Left ventricle myocardium inferior (tissue), 1 donor: ENCODE measurements around the gene TMEM161A. TPM values are rescaled to one million over a fixed set of nuclear protein-coding genes. Genes with fewer than 3 reads are reported as not detected.

ENCODE experiments used
- DNase-seq: peaks from one replicate; pipeline ENCODE4 v3.0.0-alpha.2; 2020
- H3K27ac ChIP-seq: fragments of 200-600 bp; replicated peaks from 2 replicates; pipeline ENCODE4 v1.8.0; 2021
- H3K27me3 ChIP-seq: fragments of 200-600 bp; 2 replicates; pipeline ENCODE4 v1.8.0; 2021; ENCODE audit warnings: low read depth
- H3K36me3 ChIP-seq: fragments of 200-600 bp; 2 replicates; pipeline ENCODE4 v1.8.0; 2021
- H3K4me1 ChIP-seq: fragments of 200-600 bp; 2 replicates; pipeline ENCODE4 v1.8.0; 2021
- H3K4me3 ChIP-seq: fragments of 200-600 bp; 2 replicates; pipeline ENCODE4 v1.8.0; 2021; ENCODE audit warnings: mild to moderate bottlenecking, moderate library complexity
- H3K9me3 ChIP-seq: fragments of 200-600 bp; replicated peaks from 2 replicates; pipeline ENCODE4 v1.8.0; 2021
- CTCF ChIP-seq: fragments of 200-600 bp; IDR thresholded peaks from 2 replicates; pipeline ENCODE4 v1.8.0; 2021; ENCODE audit warnings: antibody characterized with exemption, mild to moderate bottlenecking, borderline replicate concordance
- intact Hi-C: fragments of 100-400 bp; cut with micrococcal nuclease; formaldehyde crosslinking; loops from one replicate; pipeline ENCODE4 v1.11.0; 2022
- total RNA-seq: library from RNA; stranded (reverse); fragmentation: NEBNext Ultra II Directional; extraction: Animal tissue kit (Norgen Biotek cat#: 25700); gene quantifications from one replicate; pipeline ENCODE4 v1.2.1, GENCODE V29; 2021
- donor health status: DM: no; HTN: yes; CAD: no; lungs with severe emphysema.

The TMEM161A gene
- total RNA-seq, 1 donor from 2014 or later = 22.9 TPM

DNA sequence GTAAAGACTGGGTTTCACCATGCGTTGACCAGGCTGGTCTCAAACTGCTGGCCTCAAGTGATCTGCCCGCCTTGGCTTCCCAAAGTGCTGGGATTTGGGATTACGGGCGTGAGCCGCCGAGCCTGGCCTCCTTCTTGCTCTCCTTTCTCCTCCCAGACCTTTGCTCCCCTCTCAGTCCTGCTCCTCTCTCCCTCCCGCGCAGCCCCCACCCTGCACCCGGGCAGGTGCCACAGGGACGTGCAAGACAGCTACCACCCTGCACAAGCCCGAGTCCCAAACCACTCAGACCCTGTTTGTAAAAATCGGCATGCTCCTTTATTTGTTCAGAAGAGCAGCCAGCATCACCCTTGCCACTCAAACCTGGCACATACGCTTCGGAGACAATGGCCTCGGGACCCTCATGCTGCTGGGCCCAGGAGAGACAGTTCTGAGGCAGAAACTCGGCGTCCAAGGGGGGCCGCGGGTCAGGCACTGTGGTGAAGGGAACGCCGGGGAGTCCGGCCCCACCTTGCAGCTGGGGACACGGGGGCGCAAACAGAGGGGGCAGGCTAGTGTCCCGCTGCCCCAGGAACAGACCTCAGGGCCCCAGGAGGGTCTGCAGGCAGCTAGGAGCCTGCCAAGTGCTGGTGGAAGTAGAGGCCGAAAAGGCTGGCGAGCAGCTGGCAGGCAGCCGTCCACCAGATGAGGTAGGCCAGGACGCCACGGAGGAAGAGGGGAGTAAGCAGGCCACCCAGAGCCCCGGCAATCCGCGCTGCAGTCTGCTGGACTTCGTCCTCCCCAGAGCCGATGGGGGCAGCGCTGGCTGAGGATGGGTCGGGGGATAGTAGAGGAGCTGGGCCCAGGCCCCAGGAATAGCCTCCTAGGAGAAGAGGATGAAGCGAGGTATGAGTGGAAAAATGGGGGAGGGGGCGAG lies 18.7 kb downstream of the TMEM161A start:
- peaks cover 13% of the 10 kb centered on the region for H3K9me3 ChIP-seq
- H3K4me3 ChIP-seq = no peak overlapping the region
- no peaks in the 10 kb centered on the region for H3K27me3 ChIP-seq
- H3K36me3 ChIP-seq = peaks cover 37% of the 10 kb centered on the region
- intact Hi-C loops = no loop called here
- DNase-seq = no peak
- H3K4me1 ChIP-seq = no peaks in the 10 kb centered on the region
- no peak overlapping the region for H3K27ac ChIP-seq
- no peak for TF ChIP-seq CTCF

DNA sequence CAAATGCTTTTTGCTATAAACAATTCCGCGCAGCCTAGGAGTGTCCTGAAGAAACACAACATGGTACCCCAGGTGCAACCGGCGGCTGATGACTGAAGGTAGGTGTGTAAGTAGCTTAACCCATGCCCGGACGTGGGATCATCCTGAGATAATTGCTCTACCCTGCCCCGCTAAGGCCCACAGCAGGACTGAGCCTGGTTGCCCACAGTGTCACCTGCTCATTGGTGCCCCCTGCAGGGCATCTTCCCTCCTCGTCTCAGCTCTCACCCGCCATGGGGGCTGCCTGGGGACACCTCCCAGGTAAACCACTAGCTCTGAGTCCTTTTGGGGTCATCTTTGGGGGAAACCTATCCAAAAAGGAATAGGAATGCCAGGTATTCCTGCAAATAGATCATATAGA lies 22.3 kb downstream of the TMEM161A start:
- no peak for DNase-seq
- H3K9me3 ChIP-seq = no peaks in the 10 kb centered on the region
- peaks cover 2% of the 10 kb centered on the region for H3K4me1 ChIP-seq
- intact Hi-C loops = no loop called here
- H3K27ac ChIP-seq = no peak overlapping the region
- H3K36me3 ChIP-seq = peaks cover 20% of the 10 kb centered on the region
- no peak overlapping the region for H3K4me3 ChIP-seq
- peak; percentile 50 for TF ChIP-seq CTCF
- H3K27me3 ChIP-seq = no peaks in the 10 kb centered on the region

DNA sequence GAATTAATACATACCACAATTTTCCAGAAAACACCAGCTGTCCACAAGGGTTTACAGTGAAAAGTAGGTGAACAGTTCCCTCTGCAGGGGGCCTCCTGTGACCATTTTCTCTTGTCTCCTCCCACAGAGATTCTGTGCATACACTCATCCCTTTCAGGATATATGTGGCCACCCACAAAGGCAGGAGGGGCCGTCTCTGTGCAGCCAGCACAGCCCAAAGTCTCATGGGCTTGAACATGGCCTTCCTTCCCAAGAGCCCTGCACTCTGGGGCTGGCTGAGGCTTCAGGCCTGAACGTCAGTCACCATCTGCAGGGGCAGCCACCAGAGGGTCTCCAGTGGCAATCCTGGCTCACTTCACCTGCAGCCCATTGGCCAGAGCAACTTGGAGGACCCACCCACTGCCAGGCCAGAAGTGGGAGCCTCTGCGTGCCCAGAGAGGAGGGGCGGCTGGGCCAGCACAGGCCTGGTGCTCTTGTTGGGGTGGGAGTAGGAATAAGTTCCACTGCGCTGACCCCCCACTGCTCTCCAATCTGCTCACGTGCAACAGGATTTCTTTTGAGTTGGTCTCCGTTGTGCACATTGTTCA lies 25.1 kb downstream of the TMEM161A start:
- no peak overlapping the region for H3K27ac ChIP-seq
- peaks cover 2% of the 10 kb centered on the region for H3K36me3 ChIP-seq
- intact Hi-C loops = no loop called here
- peaks cover 19% of the 10 kb centered on the region for H3K4me1 ChIP-seq
- no peaks in the 10 kb centered on the region for H3K27me3 ChIP-seq
- H3K4me3 ChIP-seq = no peak overlapping the region
- TF ChIP-seq CTCF = no peak
- no peak for DNase-seq
- H3K9me3 ChIP-seq = no peaks in the 10 kb centered on the region

- no peak overlapping the region for H3K4me3 ChIP-seq
- no peaks in the 10 kb centered on the region for H3K36me3 ChIP-seq
- peaks cover 19% of the 10 kb centered on the region for H3K4me1 ChIP-seq
- H3K27me3 ChIP-seq = no peaks in the 10 kb centered on the region
- no peak for DNase-seq
- no peak overlapping the region for H3K27ac ChIP-seq
- no peak for TF ChIP-seq CTCF
- intact Hi-C loops = no loop called here
- no peaks in the 10 kb centered on the region for H3K9me3 ChIP-seq
Observed at GRCh38 chr19:19111967-19112580, 26.2 kb downstream of the TMEM161A start.

DNA sequence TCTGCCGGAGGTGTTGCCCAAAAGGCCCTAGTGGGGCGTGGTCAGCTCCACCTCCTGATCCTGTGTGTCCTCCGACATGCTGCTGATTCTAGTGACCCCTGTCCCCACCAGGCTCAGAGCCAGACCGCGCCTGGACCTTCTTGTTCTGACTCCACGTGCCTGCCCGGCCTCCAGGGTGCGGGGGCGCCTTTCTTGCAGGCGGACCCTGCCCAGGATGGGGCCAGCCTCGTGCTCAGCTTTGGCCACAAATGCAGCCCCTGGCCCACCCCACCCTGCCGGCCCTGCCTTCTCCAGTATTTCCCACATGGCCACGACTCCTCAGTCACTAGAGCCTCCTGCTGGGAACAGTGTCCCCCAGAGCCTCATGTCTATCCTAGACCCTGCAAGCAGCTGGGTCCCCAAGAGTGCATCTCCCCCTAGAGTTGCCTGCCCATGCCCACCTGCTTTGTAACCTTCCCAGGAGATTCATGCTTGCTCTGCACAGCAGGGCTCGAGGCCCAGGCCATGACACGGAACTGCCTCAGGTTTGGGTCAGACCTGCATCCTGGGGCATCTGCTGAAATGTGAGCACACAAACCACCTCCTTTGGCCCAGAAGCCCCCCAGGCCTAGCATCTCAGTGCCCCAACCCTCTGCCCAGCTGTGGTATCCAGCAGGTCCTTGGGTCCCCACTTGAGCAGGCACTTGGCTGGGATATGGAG lies 27.0 kb downstream of the TMEM161A start:
- Histone ChIP-seq H3K36me3 (no peaks in the 10 kb centered on the region), H3K27me3 (no peaks in the 10 kb centered on the region), H3K9me3 (no peaks in the 10 kb centered on the region), H3K4me3 (no peak overlapping the region), H3K27ac (no peak overlapping the region), H3K4me1 (peaks cover 21% of the 10 kb centered on the region)
- no peak for TF ChIP-seq CTCF
- intact Hi-C loops = no loop called here
- DNase-seq = no peak
